ENCODE data around the gene MEIOSIN. TPM values are rescaled to one million over a fixed set of nuclear protein-coding genes. Genes with fewer than 3 reads are reported as not detected.

The MEIOSIN gene
- total and polyA plus RNA-seq, 9 of the 15 experiments (the other 6 are each of a cell fraction or from before 2014, with no cell fraction given): 0.06 to 2.0 (median 0.76) TPM

DNA sequence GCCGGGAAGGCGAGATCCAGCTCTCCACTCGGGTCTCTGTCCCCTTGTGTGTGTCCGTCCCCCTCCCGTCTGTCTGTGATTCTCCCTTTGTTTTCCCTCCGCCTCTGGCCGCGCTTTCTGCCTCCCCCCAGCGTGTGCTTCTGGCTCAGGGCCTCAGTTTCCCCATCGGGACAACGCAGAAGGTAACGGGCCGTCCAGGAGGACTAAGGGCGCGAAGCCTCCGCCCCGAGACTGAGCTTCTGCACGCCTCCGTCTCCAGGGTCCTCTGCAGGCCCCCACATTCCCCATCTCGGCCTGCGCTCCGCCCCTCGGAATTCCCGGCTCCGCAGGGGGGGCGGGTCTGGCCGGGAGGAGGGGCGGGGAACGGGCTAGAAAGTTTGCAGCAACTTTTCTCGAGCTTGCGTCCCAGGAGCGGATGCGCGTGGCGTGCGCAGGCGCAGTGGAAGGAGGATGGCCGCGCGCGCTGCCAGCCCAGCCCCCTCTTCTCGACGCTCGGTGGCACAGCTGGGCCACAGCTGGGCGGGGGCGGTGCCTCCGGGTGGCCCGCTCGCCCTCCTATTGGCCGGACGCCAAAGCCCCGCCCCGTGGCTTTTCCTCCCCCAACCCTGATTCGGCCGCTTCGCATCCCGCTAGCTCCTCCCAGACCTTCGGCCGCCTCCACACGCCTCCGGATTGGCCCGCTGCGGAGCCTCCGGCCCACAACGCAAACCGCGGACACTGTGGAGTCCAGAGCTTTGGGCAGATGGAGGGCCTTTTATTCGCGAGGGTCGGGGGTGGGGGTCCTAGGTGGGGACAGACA, 35.9 kb downstream of the MEIOSIN start, which contains the start of gene SIX5 (continued):
- peak; percentile 95 for TF ChIP-seq ZBTB2 (IDR thresholded peaks at IDR 0.05)
- TF ChIP-seq, protein P1, sequence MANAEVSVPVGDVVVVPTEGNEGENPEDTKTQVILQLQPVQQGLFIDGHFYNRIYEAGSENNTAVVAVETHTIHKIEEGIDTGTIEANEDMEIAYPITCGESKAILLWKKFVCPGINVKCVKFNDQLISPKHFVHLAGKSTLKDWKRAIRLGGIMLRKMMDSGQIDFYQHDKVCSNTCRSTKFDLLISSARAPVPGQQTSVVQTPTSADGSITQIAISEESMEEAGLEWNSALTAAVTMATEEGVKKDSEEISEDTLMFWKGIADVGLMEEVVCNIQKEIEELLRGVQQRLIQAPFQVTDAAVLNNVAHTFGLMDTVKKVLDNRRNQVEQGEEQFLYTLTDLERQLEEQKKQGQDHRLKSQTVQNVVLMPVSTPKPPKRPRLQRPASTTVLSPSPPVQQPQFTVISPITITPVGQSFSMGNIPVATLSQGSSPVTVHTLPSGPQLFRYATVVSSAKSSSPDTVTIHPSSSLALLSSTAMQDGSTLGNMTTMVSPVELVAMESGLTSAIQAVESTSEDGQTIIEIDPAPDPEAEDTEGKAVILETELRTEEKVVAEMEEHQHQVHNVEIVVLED (CRISPR knock-in tag; IDR thresholded peaks at IDR 0.05): peak; percentile 69
- TF ChIP-seq POLR3A (IDR thresholded peaks at IDR 0.05; ENCODE audit: borderline replicate concordance, extremely low read depth, insufficient read depth, insufficient read length): no peak
- TF ChIP-seq NUFIP1 (IDR thresholded peaks at IDR 0.05; ENCODE audit: partially characterized antibody): no peak
- no peak for TF ChIP-seq ZNF766 (CRISPR knock-in tag; conservative IDR thresholded peaks at IDR 0.05)
- TF ChIP-seq RAD51 (IDR thresholded peaks at IDR 0.05; ENCODE audit: borderline replicate concordance, low read depth): no peak
- TF ChIP-seq GTF2A2 (tag; IDR thresholded peaks at IDR 0.05): no peak
- peak; percentile 100 for TF ChIP-seq DACH1 (IDR thresholded peaks at IDR 0.05; ENCODE audit: partially characterized antibody)
- no peak for TF ChIP-seq ZNF280A (IDR thresholded peaks at IDR 0.05; ENCODE audit: low read depth, partially characterized antibody)
- no peak for TF ChIP-seq EWSR1 (IDR thresholded peaks at IDR 0.05; ENCODE audit: borderline replicate concordance, low read depth, partially characterized antibody)
- no peak; the same call in 1 of the 2 replicates for TF ChIP-seq ZC3H4 (CRISPR knock-in tag; IDR thresholded peaks at IDR 0.05; ENCODE audit: borderline replicate concordance)
- peak in 1 of 2 experiments; percentile 80; a peak in 2 of 4 replicates for TF ChIP-seq HDAC1 (IDR thresholded peaks at IDR 0.05)
- TF ChIP-seq POLR2G (IDR thresholded peaks at IDR 0.05; ENCODE audit: low read depth, low read length): peak; percentile 77
- TF ChIP-seq ZBTB1 (CRISPR knock-in tag; IDR thresholded peaks at IDR 0.05; ENCODE audit: borderline replicate concordance, low read depth): peak; percentile 30; the same call in 1 of the 2 replicates
- TF ChIP-seq SIX5 (IDR thresholded peaks at IDR 0.05; ENCODE audit: borderline replicate concordance in 1 of 2, insufficient read depth in 1 of 2, low read depth in 1 of 2, low read length in 2 of 2): no peak
- no peak for TF ChIP-seq FUS (optimal IDR thresholded peaks at IDR 0.05; ENCODE audit: low read depth, low read length)
- TF ChIP-seq, protein P2, sequence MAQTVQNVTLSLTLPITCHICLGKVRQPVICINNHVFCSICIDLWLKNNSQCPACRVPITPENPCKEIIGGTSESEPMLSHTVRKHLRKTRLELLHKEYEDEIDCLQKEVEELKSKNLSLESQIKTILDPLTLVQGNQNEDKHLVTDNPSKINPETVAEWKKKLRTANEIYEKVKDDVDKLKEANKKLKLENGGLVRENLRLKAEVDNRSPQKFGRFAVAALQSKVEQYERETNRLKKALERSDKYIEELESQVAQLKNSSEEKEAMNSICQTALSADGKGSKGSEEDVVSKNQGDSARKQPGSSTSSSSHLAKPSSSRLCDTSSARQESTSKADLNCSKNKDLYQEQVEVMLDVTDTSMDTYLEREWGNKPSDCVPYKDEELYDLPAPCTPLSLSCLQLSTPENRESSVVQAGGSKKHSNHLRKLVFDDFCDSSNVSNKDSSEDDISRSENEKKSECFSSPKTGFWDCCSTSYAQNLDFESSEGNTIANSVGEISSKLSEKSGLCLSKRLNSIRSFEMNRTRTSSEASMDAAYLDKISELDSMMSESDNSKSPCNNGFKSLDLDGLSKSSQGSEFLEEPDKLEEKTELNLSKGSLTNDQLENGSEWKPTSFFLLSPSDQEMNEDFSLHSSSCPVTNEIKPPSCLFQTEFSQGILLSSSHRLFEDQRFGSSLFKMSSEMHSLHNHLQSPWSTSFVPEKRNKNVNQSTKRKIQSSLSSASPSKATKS (CRISPR knock-in tag; IDR thresholded peaks at IDR 0.05): no peak
- no peak for TF ChIP-seq CBX2 (IDR thresholded peaks at IDR 0.05; ENCODE audit: insufficient read depth, low read length, poor library complexity, severe bottlenecking)
- peak; percentile 64 for TF ChIP-seq EP400 (IDR thresholded peaks at IDR 0.05)
